KBM-7 (cell line): ENCODE measurements around the gene LACTB.
"Not testable (repeated sequence)": the region's sequence is repeated elsewhere in the genome, so short reads cannot be mapped to it uniquely, and the experiment has no call there.

Source experiments
- DNase-seq: peaks from one replicate; pipeline ENCODE4 v3.0.0-alpha.2; 2015
- in situ Hi-C: fragments of 300-500 bp; cut with MboI; formaldehyde crosslinking; loops from 2 replicates; pipeline ENCODE4 v1.14.3; 2020; ENCODE audit warnings: low sequenced_read_pairs, low pct_unique_long_range_greater_than_20kb, mixed read lengths

Gene LACTB

GRCh38 chr15:63088533-63089245 lies 33.0 kb upstream of the LACTB start:
- DNase-seq, result no peak
- in situ Hi-C loops, result no loop called here

GRCh38 chr15:63089260-63090043 lies 32.2 kb upstream of the LACTB start:
- in situ Hi-C loops, result no loop called here
- DNase-seq, result no peak

GRCh38 chr15:63090472-63090871 lies 31.2 kb upstream of the LACTB start:
- in situ Hi-C loops, result no loop called here
- DNase-seq, result no peak

DNA sequence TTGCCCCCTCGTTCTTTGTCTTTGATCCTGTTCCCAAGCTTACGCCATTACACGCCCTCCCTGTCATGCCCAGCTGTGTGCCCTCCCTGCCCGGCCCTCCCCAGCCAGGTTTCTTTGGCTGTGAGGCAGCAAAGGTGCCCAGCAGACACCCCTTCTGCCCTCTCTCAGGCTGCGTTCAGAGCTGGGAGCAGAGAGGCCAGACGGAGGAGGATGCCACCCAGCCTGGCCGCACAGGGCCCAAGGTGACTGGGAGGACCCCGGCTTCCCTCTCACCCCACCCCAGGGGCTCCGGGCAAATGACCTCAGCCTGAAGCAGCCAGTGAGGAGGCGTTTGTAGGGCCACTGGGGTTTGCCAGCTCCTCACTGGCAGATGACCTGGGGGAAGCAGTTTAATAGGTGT lies 30.8 kb upstream of the LACTB start:
- no peak for DNase-seq
- in situ Hi-C loops, result no loop called here

DNA sequence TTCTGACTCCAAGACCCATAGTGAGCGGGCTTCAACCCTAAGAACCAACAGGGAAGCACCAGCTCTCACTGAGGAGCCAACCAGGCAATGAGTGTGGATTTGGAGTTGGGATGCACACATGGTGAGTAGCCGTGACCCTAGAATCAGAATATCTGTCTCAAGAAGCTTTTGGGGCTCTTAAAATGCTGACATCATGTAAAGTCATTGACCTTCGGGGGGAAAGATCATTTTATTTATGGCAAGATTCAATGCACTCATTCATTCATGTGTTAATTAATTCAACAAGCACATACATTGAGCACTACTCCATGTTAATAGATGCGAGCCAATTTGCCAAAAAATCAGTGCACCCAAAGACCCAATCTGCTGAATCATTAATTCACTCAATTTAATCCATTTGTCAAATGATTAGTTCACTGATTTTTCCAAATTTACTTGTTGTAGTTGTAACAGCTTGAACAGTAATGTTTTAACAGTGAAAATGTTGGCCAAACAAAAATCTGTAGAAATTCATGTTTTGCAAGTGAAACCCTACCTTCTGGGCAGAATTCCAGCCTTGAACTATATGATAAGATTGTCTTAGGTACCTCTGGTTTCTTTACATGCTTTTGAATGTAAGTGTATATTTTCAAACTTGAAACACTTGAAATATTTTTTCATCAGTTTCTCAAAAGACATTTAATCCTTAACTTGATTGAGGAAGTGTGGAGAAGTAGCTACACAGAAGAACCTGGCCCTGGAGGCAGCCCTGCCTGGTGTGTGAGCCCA lies 29.8 kb upstream of the LACTB start:
- no peak for DNase-seq
- in situ Hi-C loops, result no loop called here

DNA sequence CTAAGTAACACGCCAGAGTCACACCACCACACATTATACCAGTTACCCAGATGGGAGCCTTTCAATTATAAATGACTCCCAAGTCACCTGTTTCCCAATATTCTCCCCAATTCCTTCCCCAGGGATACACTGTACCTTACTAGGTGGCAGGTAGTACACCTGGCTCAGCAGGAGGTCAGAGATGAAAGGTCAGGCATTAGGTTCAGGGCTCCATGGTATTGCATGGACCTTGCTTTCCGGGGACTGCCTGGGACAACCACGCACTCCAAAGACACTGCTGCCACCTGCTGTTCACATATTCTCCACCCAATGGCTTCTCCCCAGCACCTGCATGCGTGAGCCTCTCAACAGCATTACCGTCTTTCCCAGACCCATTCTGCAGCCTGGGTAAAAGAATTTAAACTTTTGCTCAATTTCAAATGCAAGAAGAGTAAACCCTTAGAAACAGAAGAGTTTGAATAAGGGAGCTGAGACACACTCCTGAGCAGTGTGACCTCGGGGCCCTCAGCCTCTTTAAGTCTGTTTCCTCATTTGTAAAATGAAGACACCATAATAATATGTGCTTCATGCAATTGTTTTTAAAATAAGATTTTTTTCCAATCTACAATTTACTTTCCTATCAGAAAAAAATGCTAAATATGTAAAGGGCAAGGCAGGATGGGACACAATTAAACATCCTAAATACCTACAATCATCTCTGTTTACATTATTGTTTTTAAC lies 28.0 kb upstream of the LACTB start:
- peak; percentile 93 for DNase-seq
- in situ Hi-C loops, result no loop called here

DNA sequence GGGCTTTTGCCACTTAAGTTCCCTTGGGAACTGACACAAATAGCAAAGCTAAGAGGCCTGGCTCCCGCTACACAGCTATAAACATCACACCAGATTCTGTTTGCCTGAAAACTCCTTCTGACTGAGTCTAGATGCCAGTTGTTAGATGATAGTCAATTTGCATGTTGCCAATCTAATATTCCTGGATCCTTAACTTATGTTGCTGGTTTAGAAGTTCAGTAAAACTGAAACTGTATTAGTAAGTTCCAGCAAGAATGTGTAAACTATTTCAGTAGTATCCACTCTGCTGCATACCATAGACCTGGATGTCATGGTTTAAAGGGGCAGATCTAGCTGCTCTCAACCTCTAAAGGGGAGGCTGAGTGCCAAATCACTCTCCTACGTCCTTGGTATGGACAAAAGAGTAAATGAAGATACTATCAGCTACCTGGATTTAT lies 27.1 kb upstream of the LACTB start:
- no peak for DNase-seq
- in situ Hi-C loops, result no loop called here

GRCh38 chr15:63096178-63096577 lies 25.5 kb upstream of the LACTB start:
- DNase-seq, result no peak
- in situ Hi-C loops, result no loop called here

GRCh38 chr15:63098901-63099300 lies 22.8 kb upstream of the LACTB start:
- in situ Hi-C loops, DNase-seq: not testable (repeated sequence)

- in situ Hi-C loops, DNase-seq: not testable (repeated sequence)
Observed at GRCh38 chr15:63099581-63099980, 22.1 kb upstream of the LACTB start.

- in situ Hi-C loops, result no loop called here
- DNase-seq, result no peak
Observed at GRCh38 chr15:63103416-63103815, 18.2 kb upstream of the LACTB start.

GRCh38 chr15:63104727-63105126 lies 16.9 kb upstream of the LACTB start:
- DNase-seq, result no peak
- in situ Hi-C loops, result no loop called here

DNA sequence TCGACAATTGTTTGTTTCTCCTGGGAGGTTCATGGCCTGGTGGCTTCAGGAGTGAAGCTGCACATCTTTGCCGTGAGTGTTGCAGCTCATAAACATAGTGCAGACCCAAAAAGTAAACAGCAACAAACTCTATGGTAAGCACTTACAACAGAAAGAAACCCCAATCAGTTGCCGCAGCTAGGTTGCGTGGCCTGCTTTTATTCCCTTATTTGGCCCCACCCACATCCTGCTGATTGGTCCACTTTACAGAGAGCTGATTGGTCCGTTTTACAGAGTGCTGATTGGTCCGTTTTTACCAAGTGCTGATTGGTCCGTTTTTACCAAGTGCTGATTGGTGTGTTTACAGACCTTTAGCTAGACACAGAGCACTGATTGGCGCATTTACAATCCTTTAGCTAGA lies 16.3 kb upstream of the LACTB start:
- in situ Hi-C loops, result not testable (repeated sequence)

DNA sequence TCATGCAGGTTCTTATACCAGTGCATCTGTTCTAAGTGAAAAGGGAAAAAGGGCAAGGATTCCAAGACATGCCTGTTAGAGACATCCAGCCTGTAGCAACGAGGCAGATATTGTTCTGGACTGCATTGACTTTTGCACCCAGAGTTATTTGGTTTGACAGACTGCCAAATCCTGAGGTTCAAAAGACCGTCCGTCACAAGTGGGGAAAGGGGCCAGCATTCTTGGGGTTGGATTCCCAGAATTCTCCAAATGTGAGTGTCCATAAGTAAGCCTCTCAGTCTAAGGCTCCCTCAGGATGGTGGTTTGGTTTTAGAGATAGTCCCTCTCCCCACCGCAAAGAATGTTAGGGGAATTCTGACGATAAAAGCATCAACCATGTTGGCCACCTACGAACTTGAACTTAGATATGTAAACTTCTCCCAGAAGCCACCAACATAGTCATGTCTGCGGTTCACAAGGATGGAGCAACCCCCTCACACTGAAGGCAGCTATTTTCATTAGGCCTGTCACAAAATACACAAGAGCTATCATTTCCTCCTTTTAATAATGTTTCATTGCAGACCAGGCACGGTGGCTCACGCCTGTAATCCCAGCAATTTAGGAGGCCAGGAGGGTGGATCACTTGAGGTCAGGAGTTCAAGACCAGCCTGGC lies 13.6 kb upstream of the LACTB start:
- DNase-seq, result no peak

More for the DNA sequence above, 16.3 kb upstream of the LACTB start:
- DNase-seq, result not testable (repeated sequence)

GRCh38 chr15:63109498-63109897 lies 12.2 kb upstream of the LACTB start:
- no peak for DNase-seq
- in situ Hi-C loops, result no loop called here

More for the DNA sequence above, 13.6 kb upstream of the LACTB start:
- in situ Hi-C loops, result no loop called here

- in situ Hi-C loops, result no loop called here
Observed at GRCh38 chr15:63109920-63110319, 11.7 kb upstream of the LACTB start.

DNA sequence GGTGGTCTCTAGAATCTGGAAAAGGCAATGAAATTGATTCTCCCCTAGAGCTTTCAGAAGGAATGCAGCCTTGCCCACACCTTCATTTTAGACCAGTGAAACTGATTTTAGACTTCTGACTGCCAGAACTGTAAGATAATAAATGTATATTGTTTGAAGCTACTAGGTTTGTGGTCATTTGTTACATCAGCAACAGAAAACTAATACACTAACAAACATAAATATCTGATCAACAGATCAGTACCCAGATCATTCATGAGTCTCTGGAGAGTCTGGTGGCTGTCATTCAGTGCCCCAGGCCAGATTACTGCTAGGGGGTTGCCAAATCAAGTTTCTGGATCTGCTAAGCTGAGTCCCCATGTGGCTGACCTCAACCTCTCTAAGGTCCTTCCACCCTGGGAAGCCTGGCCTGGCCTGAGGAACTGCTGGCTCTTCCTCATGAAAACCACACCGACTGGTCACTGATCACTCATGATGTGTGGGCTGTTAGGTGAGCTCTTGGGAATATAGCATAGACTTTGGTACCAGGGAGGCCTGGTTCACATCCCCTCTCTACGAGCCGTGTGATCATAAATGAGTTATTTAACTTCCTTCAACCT lies 11.1 kb upstream of the LACTB start:
- in situ Hi-C loops, result no loop called here
- DNase-seq, result no peak

More at GRCh38 chr15:63109920-63110319, 11.7 kb upstream of the LACTB start:
- DNase-seq, result no peak

GRCh38 chr15:63111481-63111880 lies 10.2 kb upstream of the LACTB start:
- in situ Hi-C loops, result no loop called here
- DNase-seq, result no peak
